Tibial artery (tissue), 4 donors: ENCODE data around the gene TMEM11.
A peak's percentile ranks its signal among the peaks of the same experiment; 100 is the strongest.

Experiments used
- DNase-seq, 2 donors: peaks; one replicate each; pipeline ENCODE4 v3.0.0-alpha.2; 2019
- H3K27ac ChIP-seq, 2 donors: fragments of 200-600 bp; sonication (generic) in 1 of 2; 1 replicate in 1 of 2; 2 replicates in 1 of 2; pipeline ENCODE4 v1.5.1; 2018 to 2019; ENCODE audit warnings: mild to moderate bottlenecking in 1 of 2
- H3K27me3 ChIP-seq, 2 donors: fragments of 200-600 bp; sonication (generic) in 1 of 2; one replicate each; pipeline versions ENCODE4 v1.5.1 to v1.6.0; 2016 to 2019
- H3K36me3 ChIP-seq, 3 donors: fragments of 200-600 bp; sonication (generic) in 2 of 3; one replicate each; pipeline ENCODE4 v1.5.1; 2016 to 2019; ENCODE audit warnings: mild to moderate bottlenecking in 2 of 3
- H3K4me1 ChIP-seq, 4 donors: fragments of 200-600 bp; sonication (generic) in 2 of 4; 1 replicate in 3 of 4; 2 replicates in 1 of 4; pipeline ENCODE4 v1.5.1; 2016 to 2019
- H3K4me3 ChIP-seq, 2 donors: fragments of 200-600 bp; sonication (generic) in 1 of 2; 1 replicate in 1 of 2; 2 replicates in 1 of 2; pipeline ENCODE4 v1.5.1; 2018 to 2019; ENCODE audit warnings: mild to moderate bottlenecking in 2 of 2
- H3K9me3 ChIP-seq, 3 donors: fragments of 200-600 bp; sonication (generic) in 1 of 3; one replicate each; pipeline ENCODE4 v1.5.1; 2016 to 2019
- CTCF ChIP-seq, 2 experiments: fragments of 200-600 bp in 1 of 2; fragments of 450-650 bp in 1 of 2; IDR thresholded peaks; one replicate each; pipeline ENCODE4 v1.5.1; 2017 to 2019; ENCODE audit warnings: antibody characterized with exemption in 2 of 2, mild to moderate bottlenecking in 1 of 2, moderate library complexity in 1 of 2
- intact Hi-C: fragments of 100-400 bp; cut with DNase I; formaldehyde crosslinking; loops from one replicate; pipeline ENCODE4 v1.15.0; 2023; ENCODE audit warnings: low total_unique reads

Gene TMEM11

GRCh38 chr17:21213638-21214014, 335 bp downstream of the TMEM11 start:
- Histone ChIP-seq H3K4me3 (peak overlapping the region; percentile 91), H3K4me1 (peaks cover 0 to 60% (median 47%) of the 10 kb centered on the region in 4 donors), H3K9me3 (no peaks in the 10 kb centered on the region), H3K36me3 (peaks cover 0 to 16% (median under 1%) of the 10 kb centered on the region in 3 donors), H3K27ac (peak overlapping the region; percentile 91 to 96), H3K27me3 (no peaks in the 10 kb centered on the region)
- DNase-seq: peak in 1 of 2 donors; percentile 30
- intact Hi-C loops: loop anchor here (5.0 kb wide), 2 partner anchors 39 to 46 kb away; partner anchors contain the start of gene NATD1
- no peak for TF ChIP-seq CTCF (IDR thresholded peaks at IDR 0.05)

- Histone ChIP-seq H3K27ac (peak overlapping the region; percentile 91 to 96), H3K9me3 (no peaks in the 10 kb centered on the region), H3K4me1 (peaks cover 0 to 65% (median 49%) of the 10 kb centered on the region in 4 donors), H3K4me3 (peak overlapping the region; percentile 91), H3K27me3 (no peaks in the 10 kb centered on the region), H3K36me3 (peaks cover 0 to 22% (median 7%) of the 10 kb centered on the region in 3 donors)
- no peak for DNase-seq
- TF ChIP-seq CTCF (IDR thresholded peaks at IDR 0.05): no peak
- intact Hi-C loops: loop anchor here (5.0 kb wide), 2 partner anchors 39 to 46 kb away; partner anchors contain the start of gene NATD1
These were observed 929 bp downstream of the TMEM11 start for GRCh38 chr17:21212826-21213637.

- no peaks in the 10 kb centered on the region for H3K9me3 ChIP-seq
- H3K27me3 ChIP-seq: no peaks in the 10 kb centered on the region
- no peak for TF ChIP-seq CTCF (IDR thresholded peaks at IDR 0.05)
- H3K36me3 ChIP-seq: peaks cover 0 to 32% (median 7%) of the 10 kb centered on the region in 3 donors
- intact Hi-C loops: loop anchor here (5.0 kb wide), 2 partner anchors 40 to 45 kb away; partner anchors contain the start of gene NATD1
- DNase-seq: no peak
- peaks cover 0 to 65% (median 49%) of the 10 kb centered on the region in 4 donors for H3K4me1 ChIP-seq
- no peak overlapping the region for H3K27ac ChIP-seq
- peak overlapping the region in 1 of 2 donors; percentile 91 for H3K4me3 ChIP-seq
These were observed 2.0 kb downstream of the TMEM11 start for GRCh38 chr17:21211825-21212479.

- Histone ChIP-seq H3K4me1 (peaks cover 0 to 71% (median 53%) of the 10 kb centered on the region in 4 donors), H3K27ac (peak overlapping the region in 1 of 2 donors; percentile 22), H3K9me3 (no peaks in the 10 kb centered on the region), H3K4me3 (no peak overlapping the region), H3K36me3 (peaks cover 0 to 35% (median 7%) of the 10 kb centered on the region in 3 donors), H3K27me3 (no peaks in the 10 kb centered on the region)
- intact Hi-C loops: loop anchor here (5.0 kb wide), 2 partner anchors 42 to 43 kb away; partner anchors contain the start of gene NATD1
- no peak for TF ChIP-seq CTCF (IDR thresholded peaks at IDR 0.05)
- DNase-seq: no peak
These were observed 3.4 kb downstream of the TMEM11 start for GRCh38 chr17:21210411-21211076.

- intact Hi-C loops: loop anchor here (5.0 kb wide), 2 partner anchors 42 to 43 kb away; partner anchors contain the start of gene NATD1
- no peaks in the 10 kb centered on the region for H3K27me3 ChIP-seq
- peak overlapping the region; percentile 8 to 22 for H3K27ac ChIP-seq
- H3K4me3 ChIP-seq: no peak overlapping the region
- H3K36me3 ChIP-seq: peaks cover 0 to 35% (median 7%) of the 10 kb centered on the region in 3 donors
- no peaks in the 10 kb centered on the region for H3K9me3 ChIP-seq
- DNase-seq: no peak
- no peak for TF ChIP-seq CTCF (IDR thresholded peaks at IDR 0.05)
- peaks cover 0 to 72% (median 54%) of the 10 kb centered on the region in 4 donors for H3K4me1 ChIP-seq
These were observed 4.3 kb downstream of the TMEM11 start for GRCh38 chr17:21209511-21210175.
